ENCODE measurements around the gene PRKN.

Gene PRKN

DNA sequence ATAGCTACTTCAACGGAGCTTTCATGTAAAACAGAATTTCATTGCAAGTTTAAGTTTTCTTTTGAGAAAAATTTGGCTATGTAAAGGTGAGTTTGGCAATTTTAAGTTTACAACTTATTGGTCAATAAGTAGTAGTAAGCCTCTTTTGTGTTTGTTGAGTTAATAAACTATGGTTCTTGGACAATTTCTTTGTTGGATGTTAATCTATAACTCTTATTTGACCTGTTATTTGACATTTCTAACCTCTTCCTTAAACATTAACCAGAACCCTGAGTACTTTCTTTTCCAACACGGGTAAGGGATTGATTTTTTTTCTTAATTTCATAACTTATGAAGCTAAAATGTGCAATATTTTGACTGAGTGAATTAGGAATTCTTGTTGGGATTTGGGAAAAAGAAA is 354.4 kb downstream of the PRKN start:
- TF ChIP-seq CTCF (conservative IDR thresholded peaks at IDR 0.05) = no peak

GRCh38 chr6:162372106-162372505 is 355.5 kb downstream of the PRKN start:
- TF ChIP-seq CTCF (conservative IDR thresholded peaks at IDR 0.05) = no peak
- no peak overlapping the region for H3K27ac ChIP-seq

More for the DNA sequence above, 354.4 kb downstream of the PRKN start:
- H3K27ac ChIP-seq = no peak overlapping the region

GRCh38 chr6:162371121-162371520 is 356.4 kb downstream of the PRKN start:
- TF ChIP-seq CTCF (conservative IDR thresholded peaks at IDR 0.05) = no peak
- H3K27ac ChIP-seq = no peak overlapping the region

- no peak overlapping the region for H3K27ac ChIP-seq
- no peak for TF ChIP-seq CTCF (conservative IDR thresholded peaks at IDR 0.05)
Observed at GRCh38 chr6:162369091-162369490, 358.5 kb downstream of the PRKN start.

DNA sequence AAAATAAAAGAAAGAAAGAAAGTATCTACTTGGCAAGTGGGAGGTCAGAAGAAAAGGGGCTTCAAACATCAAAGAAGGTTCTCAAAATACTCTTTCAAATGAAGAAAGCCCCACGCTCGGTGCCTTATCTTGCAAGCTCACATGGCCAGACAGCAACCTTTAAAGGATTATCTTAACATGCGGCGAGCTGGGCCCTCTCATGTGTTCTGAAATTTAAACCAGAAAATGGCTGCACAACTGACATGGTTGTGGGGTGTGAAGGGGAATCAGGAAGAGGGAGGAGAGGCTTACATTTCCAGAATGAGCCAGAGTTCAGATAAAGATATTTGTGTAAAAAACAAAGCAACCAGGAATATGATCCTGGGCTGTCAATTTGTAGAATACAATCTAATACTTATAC is 363.1 kb downstream of the PRKN start:
- no peak overlapping the region for H3K27ac ChIP-seq
- no peak for TF ChIP-seq CTCF (conservative IDR thresholded peaks at IDR 0.05)

- TF ChIP-seq CTCF (conservative IDR thresholded peaks at IDR 0.05) = no peak
- no peak overlapping the region for H3K27ac ChIP-seq
Observed at GRCh38 chr6:162363757-162364156, 363.8 kb downstream of the PRKN start.

DNA sequence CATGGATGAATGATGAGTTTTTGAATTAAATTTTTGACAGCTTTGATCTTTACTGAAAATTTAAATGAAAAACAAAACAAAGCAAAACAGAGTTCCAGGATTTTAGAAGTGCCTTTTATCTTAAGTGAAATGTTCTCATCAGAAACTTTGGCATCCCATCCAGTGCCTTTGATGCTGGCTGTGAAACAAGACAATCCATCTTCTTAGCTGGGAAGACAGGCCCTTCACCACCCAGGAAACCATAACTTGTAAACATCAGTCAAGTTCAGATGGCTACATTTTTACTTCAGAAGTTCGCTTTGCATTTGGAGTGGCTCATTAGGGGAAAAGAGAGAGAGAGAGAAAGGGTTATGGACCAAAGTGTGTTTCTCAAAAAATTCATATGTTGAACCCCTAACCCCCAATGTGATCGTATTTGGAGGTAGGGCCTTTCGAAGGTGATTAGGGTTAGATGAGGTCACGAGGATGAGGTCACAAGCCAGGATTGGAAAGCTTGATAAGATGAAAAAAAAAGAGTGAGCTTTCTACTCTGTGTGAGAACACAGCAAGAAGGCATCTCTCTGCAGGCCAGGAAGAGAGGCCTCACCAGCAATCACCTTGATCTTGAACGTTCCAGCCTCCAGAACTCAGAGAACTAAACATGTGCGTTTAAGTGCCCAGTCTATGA is 366.5 kb downstream of the PRKN start:
- TF ChIP-seq CTCF (conservative IDR thresholded peaks at IDR 0.05) = no peak

More for the DNA sequence above, 366.5 kb downstream of the PRKN start:
- no peak overlapping the region for H3K27ac ChIP-seq

Measured in VCaP (cell line).